GM23338 (cell line): ENCODE measurements around the gene PUS3.
"Not testable (repeated sequence)": the region's sequence is repeated elsewhere in the genome, so short reads cannot be mapped to it uniquely, and the experiment has no call there.

Experiments
- CREB1 ChIP-seq: fragments of 250-450 bp; sonication (Bioruptor Pico); IDR thresholded peaks from 2 replicates; pipeline ENCODE4 v1.5.0; 2020; ENCODE audit warnings: low read depth, mild to moderate bottlenecking, moderate library complexity
- EZH2 ChIP-seq: fragments of 200-600 bp; sonication (generic); IDR thresholded peaks from one replicate; pipeline ENCODE4 v1.8.0; 2017; ENCODE audit warnings: antibody characterized with exemption, mild to moderate bottlenecking, low read depth; ENCODE audit not compliant: unreplicated experiment
- EZH2phosphoT487 ChIP-seq: fragments of 200-600 bp; sonication (generic); IDR thresholded peaks from one replicate; pipeline ENCODE4 v1.8.1; 2018; ENCODE audit warnings: antibody characterized with exemption; ENCODE audit not compliant: unreplicated experiment
- NANOG ChIP-seq: IDR thresholded peaks from 2 replicates; pipeline ENCODE4 v1.6.1; 2016; ENCODE audit warnings: antibody characterized with exemption, borderline replicate concordance
- POLR2AphosphoS5 ChIP-seq: IDR thresholded peaks from 2 replicates; pipeline ENCODE4 v1.6.1; 2016; ENCODE audit warnings: antibody characterized with exemption, low read depth
- ZNF114 ChIP-seq: fragments of 250-450 bp; sonication (Bioruptor Pico); IDR thresholded peaks from 2 replicates; pipeline ENCODE4 v1.5.0; 2020; ENCODE audit warnings: mild to moderate bottlenecking, moderate library complexity
- TF ChIP-seq, protein P1 (sequence below), 2 experiments: fragments of 200-600 bp in 1 of 2; sonication (generic) in 1 of 2; conservative IDR thresholded peaks; 2 replicates each; pipeline versions ENCODE4 v1.5.1 to v1.6.1; 2016 to 2017; ENCODE audit warnings: antibody characterized with exemption in 2 of 2, low read depth in 2 of 2, mild to moderate bottlenecking in 2 of 2, moderate library complexity in 1 of 2
- TF ChIP-seq, protein P2 (sequence below): IDR thresholded peaks from one replicate; pipeline ENCODE4 v1.6.1; 2018; ENCODE audit warnings: antibody characterized with exemption; ENCODE audit not compliant: unreplicated experiment
- TF ChIP-seq, protein P3 (sequence below): IDR thresholded peaks from 2 replicates; pipeline ENCODE4 v1.6.1; 2016; ENCODE audit warnings: antibody characterized with exemption
- TF ChIP-seq, protein P4 (sequence below): fragments of 250-450 bp; sonication (Bioruptor Pico); IDR thresholded peaks from 2 replicates; pipeline ENCODE4 v1.5.0; 2020; ENCODE audit warnings: mild to moderate bottlenecking, moderate library complexity

DNA sequence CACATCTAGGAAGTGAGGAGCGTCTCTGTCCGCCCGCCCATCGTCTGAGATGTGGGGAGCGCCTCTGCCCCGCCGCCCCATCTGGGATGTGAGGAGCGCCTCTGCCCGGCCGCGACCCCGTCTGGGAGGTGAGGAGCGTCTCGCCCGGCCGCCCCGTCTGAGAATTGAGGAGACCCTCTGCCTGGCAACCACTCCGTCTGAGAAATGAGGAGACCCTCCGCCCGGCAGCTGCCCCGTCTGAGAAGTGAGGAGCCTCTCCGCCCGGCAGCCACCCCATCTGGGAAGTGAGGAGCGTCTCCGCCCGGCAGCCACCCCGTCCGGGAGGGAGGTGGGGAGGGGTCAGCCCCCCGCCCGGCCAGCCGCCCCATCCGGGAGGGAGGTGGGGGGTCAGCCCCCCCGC is 40.2 kb downstream of the PUS3 start:
- TF ChIP-seq, protein P1, sequence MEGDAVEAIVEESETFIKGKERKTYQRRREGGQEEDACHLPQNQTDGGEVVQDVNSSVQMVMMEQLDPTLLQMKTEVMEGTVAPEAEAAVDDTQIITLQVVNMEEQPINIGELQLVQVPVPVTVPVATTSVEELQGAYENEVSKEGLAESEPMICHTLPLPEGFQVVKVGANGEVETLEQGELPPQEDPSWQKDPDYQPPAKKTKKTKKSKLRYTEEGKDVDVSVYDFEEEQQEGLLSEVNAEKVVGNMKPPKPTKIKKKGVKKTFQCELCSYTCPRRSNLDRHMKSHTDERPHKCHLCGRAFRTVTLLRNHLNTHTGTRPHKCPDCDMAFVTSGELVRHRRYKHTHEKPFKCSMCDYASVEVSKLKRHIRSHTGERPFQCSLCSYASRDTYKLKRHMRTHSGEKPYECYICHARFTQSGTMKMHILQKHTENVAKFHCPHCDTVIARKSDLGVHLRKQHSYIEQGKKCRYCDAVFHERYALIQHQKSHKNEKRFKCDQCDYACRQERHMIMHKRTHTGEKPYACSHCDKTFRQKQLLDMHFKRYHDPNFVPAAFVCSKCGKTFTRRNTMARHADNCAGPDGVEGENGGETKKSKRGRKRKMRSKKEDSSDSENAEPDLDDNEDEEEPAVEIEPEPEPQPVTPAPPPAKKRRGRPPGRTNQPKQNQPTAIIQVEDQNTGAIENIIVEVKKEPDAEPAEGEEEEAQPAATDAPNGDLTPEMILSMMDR (conservative IDR thresholded peaks at IDR 0.05; ENCODE audit: low read depth in 2 of 2) = not testable (repeated sequence)
- not testable (repeated sequence) for TF ChIP-seq EZH2; EZH2phosphoT487; POLR2AphosphoS5; NANOG; ZNF114 (CRISPR knock-in tag); CREB1 (CRISPR knock-in tag)
- TF ChIP-seq, protein P2, sequence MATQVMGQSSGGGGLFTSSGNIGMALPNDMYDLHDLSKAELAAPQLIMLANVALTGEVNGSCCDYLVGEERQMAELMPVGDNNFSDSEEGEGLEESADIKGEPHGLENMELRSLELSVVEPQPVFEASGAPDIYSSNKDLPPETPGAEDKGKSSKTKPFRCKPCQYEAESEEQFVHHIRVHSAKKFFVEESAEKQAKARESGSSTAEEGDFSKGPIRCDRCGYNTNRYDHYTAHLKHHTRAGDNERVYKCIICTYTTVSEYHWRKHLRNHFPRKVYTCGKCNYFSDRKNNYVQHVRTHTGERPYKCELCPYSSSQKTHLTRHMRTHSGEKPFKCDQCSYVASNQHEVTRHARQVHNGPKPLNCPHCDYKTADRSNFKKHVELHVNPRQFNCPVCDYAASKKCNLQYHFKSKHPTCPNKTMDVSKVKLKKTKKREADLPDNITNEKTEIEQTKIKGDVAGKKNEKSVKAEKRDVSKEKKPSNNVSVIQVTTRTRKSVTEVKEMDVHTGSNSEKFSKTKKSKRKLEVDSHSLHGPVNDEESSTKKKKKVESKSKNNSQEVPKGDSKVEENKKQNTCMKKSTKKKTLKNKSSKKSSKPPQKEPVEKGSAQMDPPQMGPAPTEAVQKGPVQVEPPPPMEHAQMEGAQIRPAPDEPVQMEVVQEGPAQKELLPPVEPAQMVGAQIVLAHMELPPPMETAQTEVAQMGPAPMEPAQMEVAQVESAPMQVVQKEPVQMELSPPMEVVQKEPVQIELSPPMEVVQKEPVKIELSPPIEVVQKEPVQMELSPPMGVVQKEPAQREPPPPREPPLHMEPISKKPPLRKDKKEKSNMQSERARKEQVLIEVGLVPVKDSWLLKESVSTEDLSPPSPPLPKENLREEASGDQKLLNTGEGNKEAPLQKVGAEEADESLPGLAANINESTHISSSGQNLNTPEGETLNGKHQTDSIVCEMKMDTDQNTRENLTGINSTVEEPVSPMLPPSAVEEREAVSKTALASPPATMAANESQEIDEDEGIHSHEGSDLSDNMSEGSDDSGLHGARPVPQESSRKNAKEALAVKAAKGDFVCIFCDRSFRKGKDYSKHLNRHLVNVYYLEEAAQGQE = not testable (repeated sequence)
- TF ChIP-seq, protein P3, sequence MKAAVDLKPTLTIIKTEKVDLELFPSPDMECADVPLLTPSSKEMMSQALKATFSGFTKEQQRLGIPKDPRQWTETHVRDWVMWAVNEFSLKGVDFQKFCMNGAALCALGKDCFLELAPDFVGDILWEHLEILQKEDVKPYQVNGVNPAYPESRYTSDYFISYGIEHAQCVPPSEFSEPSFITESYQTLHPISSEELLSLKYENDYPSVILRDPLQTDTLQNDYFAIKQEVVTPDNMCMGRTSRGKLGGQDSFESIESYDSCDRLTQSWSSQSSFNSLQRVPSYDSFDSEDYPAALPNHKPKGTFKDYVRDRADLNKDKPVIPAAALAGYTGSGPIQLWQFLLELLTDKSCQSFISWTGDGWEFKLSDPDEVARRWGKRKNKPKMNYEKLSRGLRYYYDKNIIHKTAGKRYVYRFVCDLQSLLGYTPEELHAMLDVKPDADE = not testable (repeated sequence)
- TF ChIP-seq, protein P4, sequence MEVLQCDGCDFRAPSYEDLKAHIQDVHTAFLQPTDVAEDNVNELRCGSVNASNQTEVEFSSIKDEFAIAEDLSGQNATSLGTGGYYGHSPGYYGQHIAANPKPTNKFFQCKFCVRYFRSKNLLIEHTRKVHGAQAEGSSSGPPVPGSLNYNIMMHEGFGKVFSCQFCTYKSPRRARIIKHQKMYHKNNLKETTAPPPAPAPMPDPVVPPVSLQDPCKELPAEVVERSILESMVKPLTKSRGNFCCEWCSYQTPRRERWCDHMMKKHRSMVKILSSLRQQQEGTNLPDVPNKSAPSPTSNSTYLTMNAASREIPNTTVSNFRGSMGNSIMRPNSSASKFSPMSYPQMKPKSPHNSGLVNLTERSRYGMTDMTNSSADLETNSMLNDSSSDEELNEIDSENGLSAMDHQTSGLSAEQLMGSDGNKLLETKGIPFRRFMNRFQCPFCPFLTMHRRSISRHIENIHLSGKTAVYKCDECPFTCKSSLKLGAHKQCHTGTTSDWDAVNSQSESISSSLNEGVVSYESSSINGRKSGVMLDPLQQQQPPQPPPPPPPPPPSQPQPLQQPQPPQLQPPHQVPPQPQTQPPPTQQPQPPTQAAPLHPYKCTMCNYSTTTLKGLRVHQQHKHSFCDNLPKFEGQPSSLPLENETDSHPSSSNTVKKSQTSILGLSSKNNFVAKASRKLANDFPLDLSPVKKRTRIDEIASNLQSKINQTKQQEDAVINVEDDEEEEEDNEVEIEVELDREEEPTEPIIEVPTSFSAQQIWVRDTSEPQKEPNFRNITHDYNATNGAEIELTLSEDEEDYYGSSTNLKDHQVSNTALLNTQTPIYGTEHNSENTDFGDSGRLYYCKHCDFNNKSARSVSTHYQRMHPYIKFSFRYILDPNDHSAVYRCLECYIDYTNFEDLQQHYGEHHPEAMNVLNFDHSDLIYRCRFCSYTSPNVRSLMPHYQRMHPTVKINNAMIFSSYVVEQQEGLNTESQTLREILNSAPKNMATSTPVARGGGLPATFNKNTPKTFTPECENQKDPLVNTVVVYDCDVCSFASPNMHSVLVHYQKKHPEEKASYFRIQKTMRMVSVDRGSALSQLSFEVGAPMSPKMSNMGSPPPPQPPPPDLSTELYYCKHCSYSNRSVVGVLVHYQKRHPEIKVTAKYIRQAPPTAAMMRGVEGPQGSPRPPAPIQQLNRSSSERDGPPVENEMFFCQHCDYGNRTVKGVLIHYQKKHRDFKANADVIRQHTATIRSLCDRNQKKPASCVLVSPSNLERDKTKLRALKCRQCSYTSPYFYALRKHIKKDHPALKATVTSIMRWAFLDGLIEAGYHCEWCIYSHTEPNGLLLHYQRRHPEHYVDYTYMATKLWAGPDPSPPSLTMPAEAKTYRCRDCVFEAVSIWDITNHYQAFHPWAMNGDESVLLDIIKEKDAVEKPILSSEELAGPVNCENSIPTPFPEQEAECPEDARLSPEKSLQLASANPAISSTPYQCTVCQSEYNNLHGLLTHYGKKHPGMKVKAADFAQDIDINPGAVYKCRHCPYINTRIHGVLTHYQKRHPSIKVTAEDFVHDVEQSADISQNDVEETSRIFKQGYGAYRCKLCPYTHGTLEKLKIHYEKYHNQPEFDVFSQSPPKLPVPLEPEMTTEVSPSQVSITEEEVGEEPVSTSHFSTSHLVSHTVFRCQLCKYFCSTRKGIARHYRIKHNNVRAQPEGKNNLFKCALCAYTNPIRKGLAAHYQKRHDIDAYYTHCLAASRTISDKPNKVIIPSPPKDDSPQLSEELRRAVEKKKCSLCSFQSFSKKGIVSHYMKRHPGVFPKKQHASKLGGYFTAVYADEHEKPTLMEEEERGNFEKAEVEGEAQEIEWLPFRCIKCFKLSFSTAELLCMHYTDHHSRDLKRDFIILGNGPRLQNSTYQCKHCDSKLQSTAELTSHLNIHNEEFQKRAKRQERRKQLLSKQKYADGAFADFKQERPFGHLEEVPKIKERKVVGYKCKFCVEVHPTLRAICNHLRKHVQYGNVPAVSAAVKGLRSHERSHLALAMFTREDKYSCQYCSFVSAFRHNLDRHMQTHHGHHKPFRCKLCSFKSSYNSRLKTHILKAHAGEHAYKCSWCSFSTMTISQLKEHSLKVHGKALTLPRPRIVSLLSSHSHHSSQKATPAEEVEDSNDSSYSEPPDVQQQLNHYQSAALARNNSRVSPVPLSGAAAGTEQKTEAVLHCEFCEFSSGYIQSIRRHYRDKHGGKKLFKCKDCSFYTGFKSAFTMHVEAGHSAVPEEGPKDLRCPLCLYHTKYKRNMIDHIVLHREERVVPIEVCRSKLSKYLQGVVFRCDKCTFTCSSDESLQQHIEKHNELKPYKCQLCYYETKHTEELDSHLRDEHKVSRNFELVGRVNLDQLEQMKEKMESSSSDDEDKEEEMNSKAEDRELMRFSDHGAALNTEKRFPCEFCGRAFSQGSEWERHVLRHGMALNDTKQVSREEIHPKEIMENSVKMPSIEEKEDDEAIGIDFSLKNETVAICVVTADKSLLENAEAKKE (CRISPR knock-in tag) = not testable (repeated sequence)
